Gastrocnemius medialis (tissue), 4 donors: ENCODE results near the gene CEP72. TPM values are rescaled to one million over a fixed set of nuclear protein-coding genes. Genes with fewer than 3 reads are reported as not detected.

Source experiments
- ATAC-seq, 2 donors: fragments of 150-250 bp; one replicate each; pipeline ENCODE4 v1.9.1; 2016
- DNase-seq, 2 donors: peaks; one replicate each; pipeline ENCODE4 v3.0.0-alpha.2; 2019
- H3K27ac ChIP-seq, 4 donors: fragments of 200-600 bp; sonication (generic); 1 replicate in 1 of 4; 2 replicates in 3 of 4; pipeline ENCODE4 v1.5.1; 2016 to 2018; ENCODE audit warnings: mild to moderate bottlenecking in 2 of 4, moderate library complexity in 1 of 4
- H3K27me3 ChIP-seq, 3 donors: fragments of 200-600 bp; sonication (generic) in 2 of 3; 1 replicate in 1 of 3; 2 replicates in 2 of 3; pipeline versions ENCODE4 v1.5.1 to v1.6.0; 2016 to 2019; ENCODE audit warnings: mild to moderate bottlenecking in 1 of 3, moderate library complexity in 1 of 3
- H3K36me3 ChIP-seq, 2 donors: fragments of 200-600 bp; sonication (generic) in 1 of 2; one replicate each; pipeline ENCODE4 v1.5.1; 2017 to 2018
- H3K4me1 ChIP-seq, 2 donors: fragments of 200-600 bp; sonication (generic) in 1 of 2; one replicate each; pipeline ENCODE4 v1.5.1; 2016 to 2017; ENCODE audit warnings: mild to moderate bottlenecking in 2 of 2
- H3K4me3 ChIP-seq, 4 donors: fragments of 200-600 bp; sonication (generic) in 3 of 4; 1 replicate in 1 of 4; 2 replicates in 3 of 4; pipeline ENCODE4 v1.5.1; 2016 to 2019; ENCODE audit warnings: mild to moderate bottlenecking in 2 of 4
- H3K9me3 ChIP-seq, 3 donors: fragments of 200-600 bp; sonication (generic) in 2 of 3; 1 replicate in 1 of 3; 2 replicates in 2 of 3; pipeline ENCODE4 v1.5.1; 2016 to 2019
- POLR2A ChIP-seq, 2 donors: fragments of 450-650 bp; IDR thresholded peaks; one replicate each; pipeline ENCODE4 v1.6.1; 2017; ENCODE audit warnings: antibody characterized with exemption in 2 of 2, mild to moderate bottlenecking in 2 of 2, moderate library complexity in 2 of 2
- in situ Hi-C, 4 donors: fragments of 200-750 bp; cut with MboI; loops; one replicate each; pipeline versions ENCODE4 v1.15.0 to v1.8.0; 2017; ENCODE audit warnings: low sequenced_read_pairs in 4 of 4
- intact Hi-C: fragments of 100-400 bp; cut with DNase I; formaldehyde crosslinking; loops from one replicate; pipeline ENCODE4 v1.15.1; 2023; ENCODE audit warnings: low total_unique reads
- total RNA-seq, 4 donors: library from RNA; depleted of rRNA; stranded (reverse); fragments of >200 nt; gene quantifications; one replicate each; pipeline versions ENCODE4 v1.1.0 to v1.2.3, GENCODE V29; 2016
- TF ChIP-seq, protein P1 (sequence below), 5 experiments: fragments of 450-650 bp in 3 of 5; fragments of 200-600 bp in 2 of 5; sonication (generic) in 2 of 5; IDR thresholded peaks in 4 of 5; conservative IDR thresholded peaks in 1 of 5; 1 replicate in 4 of 5; 2 replicates in 1 of 5; pipeline ENCODE4 v1.5.1; 2016 to 2019; ENCODE audit warnings: antibody characterized with exemption in 5 of 5, mild to moderate bottlenecking in 3 of 5, moderate library complexity in 3 of 5

The CEP72 gene
- under 1 TPM in 3 of 4 donors, not detected in 1; 0.36 to 0.56 (median 0.40) TPM for total RNA-seq

DNA sequence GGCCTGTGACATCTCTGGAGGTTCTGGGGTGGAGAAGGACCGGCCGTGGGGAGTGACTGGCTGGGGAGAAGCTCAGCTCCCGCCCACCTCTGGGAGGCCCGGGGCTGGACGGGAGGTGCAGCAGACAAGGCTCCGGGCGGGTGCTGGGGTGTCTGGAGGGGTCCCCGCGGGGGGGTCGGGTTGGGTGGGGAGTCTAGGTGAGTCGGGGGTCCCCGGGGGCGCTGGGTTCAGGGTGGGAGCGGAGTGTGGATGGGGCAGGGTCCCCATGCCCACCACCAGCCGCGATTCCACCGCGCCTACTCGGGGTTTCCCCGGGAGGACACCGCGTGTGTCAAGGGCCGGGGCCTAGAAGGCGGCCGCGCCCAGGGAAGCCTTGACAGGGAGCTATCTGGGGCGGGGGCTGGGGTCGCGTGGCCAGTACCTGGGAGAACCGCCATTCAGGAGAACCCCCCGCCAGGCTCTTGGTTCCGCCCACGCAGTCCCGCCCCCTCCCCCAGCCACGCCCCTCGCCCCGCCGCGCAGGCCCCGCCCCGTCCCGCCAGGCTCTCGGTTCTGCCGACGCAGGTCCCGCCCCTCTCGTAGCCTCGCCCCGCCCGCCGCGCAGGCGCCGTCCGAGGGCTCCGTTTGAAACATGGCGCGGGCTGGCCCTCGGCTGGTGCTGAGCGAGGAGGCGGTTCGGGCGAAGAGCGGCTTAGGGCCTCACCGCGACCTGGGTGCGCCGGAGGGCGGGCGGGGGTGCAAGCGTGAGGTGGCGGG is at the start of gene CEP72:
TSS of gene CEP72 (plus strand) at position 610 of the 756 bp plus-strand sequence. CDS start at position 632, 22 bp downstream.
- peak; percentile 95 to 96 for ATAC-seq
- no peaks in the 10 kb centered on the region for H3K9me3 ChIP-seq
- DNase-seq = peak; percentile 78 to 82
- H3K36me3 ChIP-seq = no peaks in the 10 kb centered on the region
- in situ Hi-C loops = no loop called here
- intact Hi-C loops = loop anchor here (1.0 to 10.0 kb wide), 3 partner anchors 139 to 280 kb away; partner anchors contain the start of genes BRD9, EXOC3 and TRIP13
- TF ChIP-seq, protein P1, sequence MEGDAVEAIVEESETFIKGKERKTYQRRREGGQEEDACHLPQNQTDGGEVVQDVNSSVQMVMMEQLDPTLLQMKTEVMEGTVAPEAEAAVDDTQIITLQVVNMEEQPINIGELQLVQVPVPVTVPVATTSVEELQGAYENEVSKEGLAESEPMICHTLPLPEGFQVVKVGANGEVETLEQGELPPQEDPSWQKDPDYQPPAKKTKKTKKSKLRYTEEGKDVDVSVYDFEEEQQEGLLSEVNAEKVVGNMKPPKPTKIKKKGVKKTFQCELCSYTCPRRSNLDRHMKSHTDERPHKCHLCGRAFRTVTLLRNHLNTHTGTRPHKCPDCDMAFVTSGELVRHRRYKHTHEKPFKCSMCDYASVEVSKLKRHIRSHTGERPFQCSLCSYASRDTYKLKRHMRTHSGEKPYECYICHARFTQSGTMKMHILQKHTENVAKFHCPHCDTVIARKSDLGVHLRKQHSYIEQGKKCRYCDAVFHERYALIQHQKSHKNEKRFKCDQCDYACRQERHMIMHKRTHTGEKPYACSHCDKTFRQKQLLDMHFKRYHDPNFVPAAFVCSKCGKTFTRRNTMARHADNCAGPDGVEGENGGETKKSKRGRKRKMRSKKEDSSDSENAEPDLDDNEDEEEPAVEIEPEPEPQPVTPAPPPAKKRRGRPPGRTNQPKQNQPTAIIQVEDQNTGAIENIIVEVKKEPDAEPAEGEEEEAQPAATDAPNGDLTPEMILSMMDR (IDR thresholded peaks at IDR 0.05 in 4 of 5, conservative IDR thresholded peaks at IDR 0.05 in 1 of 5) = no peak
- no peak for TF ChIP-seq POLR2A (IDR thresholded peaks at IDR 0.05)
- H3K4me3 ChIP-seq = peak within 1 kb of the TSS; percentile 70 to 78 (median 74)
- H3K4me1 ChIP-seq = peaks cover 6 to 13% of the 10 kb centered on the region in 2 donors
- H3K27me3 ChIP-seq = peaks cover 0 to 2% (median 0%) of the 10 kb centered on the region in 3 donors
- H3K27ac ChIP-seq = peak within 1 kb of the TSS in 2 of 4 donors; percentile 28 to 41

DNA sequence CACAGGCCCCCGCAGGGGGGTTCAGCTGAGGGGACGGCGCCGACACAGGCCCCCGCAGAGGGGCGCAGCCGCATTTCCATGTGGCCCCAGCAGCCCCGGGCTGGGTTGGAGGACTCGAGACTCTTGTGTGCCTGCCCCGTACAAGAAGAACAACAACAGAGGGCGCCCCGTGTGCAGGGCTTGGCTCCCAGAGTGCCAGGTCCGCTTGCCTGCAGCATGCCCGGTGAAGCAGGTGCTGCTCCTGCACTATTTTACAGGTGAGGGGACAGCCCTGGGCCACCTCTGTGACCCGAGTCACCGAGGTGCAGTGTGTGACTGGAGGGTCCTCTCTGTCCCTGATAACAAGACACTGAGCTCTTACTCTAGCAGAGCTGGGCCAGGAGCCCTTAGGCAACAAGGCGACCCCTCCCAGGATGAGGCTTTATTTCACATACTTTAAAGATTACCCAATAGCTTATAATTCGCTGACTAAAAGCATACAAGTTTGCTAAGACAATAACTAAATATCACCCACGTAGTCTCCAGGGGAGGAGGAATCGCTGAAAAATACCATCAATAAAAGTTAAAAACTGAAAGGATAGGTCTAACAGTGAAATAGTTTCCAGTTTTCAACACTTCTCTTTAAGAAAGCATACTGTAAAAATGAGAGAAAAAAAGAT is 46.2 kb upstream of the CEP72 start:
- Histone ChIP-seq H3K27ac (no peak overlapping the region), H3K4me1 (no peaks in the 10 kb centered on the region), H3K9me3 (no peaks in the 10 kb centered on the region), H3K4me3 (no peak overlapping the region), H3K36me3 (no peaks in the 10 kb centered on the region), H3K27me3 (peaks cover 21 to 40% (median 23%) of the 10 kb centered on the region in 3 donors)
- TF ChIP-seq, protein P1 (IDR thresholded peaks at IDR 0.05 in 4 of 5, conservative IDR thresholded peaks at IDR 0.05 in 1 of 5) = no peak
- TF ChIP-seq POLR2A (IDR thresholded peaks at IDR 0.05) = no peak
- DNase-seq = no peak
- intact Hi-C loops = no loop called here
- no peak for ATAC-seq
- in situ Hi-C loops = no loop called here

GRCh38 chr5:566636-567309 is 45.4 kb upstream of the CEP72 start:
- in situ Hi-C loops (no loop called here), intact Hi-C loops (no loop called here)
- H3K36me3 ChIP-seq = no peaks in the 10 kb centered on the region
- TF ChIP-seq, protein P1 (IDR thresholded peaks at IDR 0.05 in 4 of 5, conservative IDR thresholded peaks at IDR 0.05 in 1 of 5) = no peak
- no peak for TF ChIP-seq POLR2A (IDR thresholded peaks at IDR 0.05)
- no peaks in the 10 kb centered on the region for H3K9me3 ChIP-seq
- no peak for DNase-seq
- ATAC-seq = no peak
- no peaks in the 10 kb centered on the region for H3K4me1 ChIP-seq
- H3K27ac ChIP-seq = no peak overlapping the region
- H3K27me3 ChIP-seq = peaks cover 17 to 34% (median 17%) of the 10 kb centered on the region in 3 donors
- no peak overlapping the region for H3K4me3 ChIP-seq

DNA sequence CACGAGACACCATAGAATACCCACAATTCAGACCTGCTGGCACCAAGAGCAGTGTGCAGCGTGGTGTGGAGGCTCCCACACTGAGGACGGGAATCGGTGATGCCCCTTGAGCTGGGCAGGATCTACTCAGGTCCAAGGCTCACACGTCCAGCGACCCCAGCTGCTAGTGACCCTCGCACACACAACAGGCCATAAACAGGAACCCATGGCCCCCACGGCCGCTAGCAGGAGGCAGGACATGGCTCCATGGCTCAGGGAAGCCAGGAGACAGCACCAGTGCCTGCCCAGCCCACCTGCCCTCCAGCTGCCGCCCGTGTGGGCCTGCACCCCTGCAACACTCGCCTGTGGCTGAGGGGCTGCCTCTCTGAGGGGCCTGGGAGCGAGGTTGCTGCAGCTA is 44.5 kb upstream of the CEP72 start:
- H3K9me3 ChIP-seq = no peaks in the 10 kb centered on the region
- in situ Hi-C loops (no loop called here), intact Hi-C loops (no loop called here)
- no peak for ATAC-seq
- H3K27ac ChIP-seq = no peak overlapping the region
- TF ChIP-seq, protein P1 (IDR thresholded peaks at IDR 0.05 in 4 of 5, conservative IDR thresholded peaks at IDR 0.05 in 1 of 5) = no peak
- TF ChIP-seq POLR2A (IDR thresholded peaks at IDR 0.05) = no peak
- no peaks in the 10 kb centered on the region for H3K36me3 ChIP-seq
- no peak overlapping the region for H3K4me3 ChIP-seq
- H3K4me1 ChIP-seq = no peaks in the 10 kb centered on the region
- peaks cover 17 to 34% (median 17%) of the 10 kb centered on the region in 3 donors for H3K27me3 ChIP-seq
- no peak for DNase-seq
